ENCODE results near the gene TBX21. TPM values are rescaled to one million over a fixed set of nuclear protein-coding genes. Genes with fewer than 3 reads are reported as not detected.

Gene TBX21
- total and polyA plus RNA-seq, 9 of the 15 experiments (the other 6 are each of a cell fraction or from before 2014, with no cell fraction given): 0.07 TPM; not detected in 8

- TF ChIP-seq POU5F1 (IDR thresholded peaks at IDR 0.05; ENCODE audit: borderline replicate concordance, low read depth, low read length, partially characterized antibody): no peak
- no peak for TF ChIP-seq ZNF407 (IDR thresholded peaks at IDR 0.05; ENCODE audit: low read depth)
Observed at GRCh38 chr17:47736501-47737495, 3.8 kb downstream of the TBX21 start (continued).

All from K562 (cell line).